ENCODE data around the gene SLC17A1.
A peak's percentile ranks its signal among the peaks of the same experiment; 100 is the strongest.
"Not testable (repeated sequence)": the region's sequence is repeated elsewhere in the genome, so short reads cannot be mapped to it uniquely, and the experiment has no call there.

The SLC17A1 gene

DNA sequence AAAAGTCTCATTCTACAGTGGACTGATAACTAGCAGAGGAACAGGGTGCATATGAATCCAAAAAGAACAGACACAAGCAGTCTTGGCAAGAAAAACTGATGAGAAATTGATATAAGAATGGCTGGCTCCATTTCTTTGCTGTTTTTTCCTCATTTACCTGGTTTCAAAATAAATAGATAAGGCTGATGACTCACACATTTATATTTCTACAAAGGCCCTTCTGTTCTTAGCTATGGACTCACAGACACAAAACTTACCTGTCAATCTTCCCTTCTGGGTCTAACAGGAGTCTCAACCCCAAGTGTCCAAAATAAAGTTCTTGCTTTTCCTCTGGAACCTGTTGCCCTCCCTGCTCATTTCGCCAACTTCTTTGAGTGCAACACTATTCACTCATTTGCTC, 76.4 kb downstream of the SLC17A1 start:
- FAIRE-seq, result no peak

- no peak for FAIRE-seq
These were observed 77.3 kb downstream of the SLC17A1 start, which contains the start of gene SLC17A4 for GRCh38 chr6:25754535-25754934. TSS of gene SLC17A4 (plus strand) at chr6:25754742. CDS start at chr6:25761963, 7,221 bp downstream.

DNA sequence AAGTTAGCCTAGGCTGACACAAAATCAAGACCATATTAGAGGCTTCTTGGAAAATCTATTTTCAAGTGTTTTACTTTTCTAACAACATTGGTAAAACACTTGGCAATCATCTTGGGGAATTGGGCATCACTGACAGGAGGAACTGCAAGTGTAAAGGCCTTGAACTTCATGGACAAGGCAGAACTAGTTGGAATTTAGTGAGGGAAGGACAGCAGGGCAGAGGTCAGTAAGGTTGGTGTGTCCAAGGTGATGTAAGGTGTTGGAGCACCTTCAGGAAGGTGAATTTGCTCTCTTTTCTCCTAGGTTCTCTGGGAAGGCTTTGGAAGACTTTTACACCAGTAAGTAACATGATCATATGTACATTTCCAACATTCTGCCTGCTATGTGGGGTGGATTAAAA, 78.8 kb downstream of the SLC17A1 start:
- FAIRE-seq, result no peak

DNA sequence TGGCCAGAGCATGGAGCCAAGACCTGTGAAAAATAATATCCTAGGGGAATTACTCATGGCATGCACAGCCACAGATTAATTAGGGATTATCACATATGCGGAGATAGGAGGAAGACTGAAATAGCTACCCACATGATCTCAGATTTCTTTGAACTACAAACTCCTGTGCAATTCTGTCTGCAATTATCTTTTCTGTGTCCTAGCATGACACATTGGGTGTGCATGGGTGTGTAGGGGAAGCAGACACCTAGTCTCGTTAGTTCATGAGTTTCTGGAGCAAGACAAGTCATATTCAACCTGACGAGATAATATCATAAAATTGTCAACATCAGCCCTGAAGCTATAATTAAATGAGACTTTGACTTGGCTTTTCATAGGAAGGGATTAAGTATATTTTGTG, 80.9 kb downstream of the SLC17A1 start:
- no peak for FAIRE-seq

DNA sequence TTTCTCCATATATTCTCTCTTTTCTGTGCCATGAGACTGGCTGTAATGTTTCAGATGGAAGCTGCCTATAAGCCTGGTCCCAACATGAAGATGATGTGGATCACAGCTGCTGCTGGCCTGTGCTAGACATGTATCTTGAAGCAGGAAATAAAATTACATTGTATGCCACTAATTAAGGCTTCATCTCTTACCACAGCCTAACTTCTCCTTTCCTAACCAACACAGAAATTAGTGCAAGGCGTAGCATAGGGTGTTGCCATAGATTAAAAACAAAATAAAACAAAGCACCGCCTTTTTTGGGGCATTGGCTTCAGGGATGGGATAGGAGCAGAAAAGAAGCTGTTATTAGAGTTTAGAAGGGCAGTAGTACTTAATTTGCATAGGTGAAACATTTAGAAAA, 82.0 kb downstream of the SLC17A1 start:
- FAIRE-seq, result no peak

DNA sequence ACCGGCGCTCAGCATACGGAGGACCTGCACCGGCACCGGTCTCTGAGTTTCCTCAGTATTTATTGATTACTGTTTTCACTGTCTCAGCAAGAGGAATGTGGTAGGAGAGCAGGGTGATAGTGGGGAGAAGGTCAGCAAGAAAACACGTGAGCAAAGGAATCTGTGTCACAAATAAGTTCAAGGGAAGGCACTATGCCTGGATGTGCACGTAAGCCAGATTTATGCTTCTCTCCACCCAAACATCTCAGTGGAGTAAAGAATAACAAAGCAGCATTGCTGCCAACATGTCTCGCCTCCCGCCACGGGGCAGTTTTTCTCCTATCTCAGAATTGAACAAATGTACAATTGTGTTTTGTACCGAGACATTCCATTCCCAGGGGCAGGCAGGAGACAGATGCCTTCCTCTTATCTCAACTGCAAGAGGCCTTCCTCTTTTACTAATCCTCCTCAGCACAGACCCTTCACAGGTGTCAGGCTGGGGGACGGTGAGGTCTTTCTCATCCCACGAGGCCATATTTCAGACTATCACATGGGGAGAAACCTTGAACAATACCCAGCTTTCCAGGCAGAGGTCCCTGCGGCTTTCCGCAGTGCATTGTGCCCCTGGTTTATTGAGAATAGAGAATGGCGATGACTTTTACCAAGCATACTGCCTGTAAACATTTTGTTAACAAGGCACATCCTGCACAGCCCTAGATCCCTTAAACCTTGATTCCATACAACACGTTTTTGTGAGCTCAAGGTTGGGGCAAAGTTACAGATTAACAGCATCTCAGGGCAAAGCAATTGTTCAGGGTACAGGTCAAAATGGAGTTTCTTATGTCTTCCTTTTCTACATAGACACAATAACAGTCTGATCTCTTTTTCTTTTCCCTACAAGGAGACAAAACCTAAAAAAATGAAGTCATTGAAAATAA, 83.0 kb downstream of the SLC17A1 start:
- FAIRE-seq, result not testable (repeated sequence)

DNA sequence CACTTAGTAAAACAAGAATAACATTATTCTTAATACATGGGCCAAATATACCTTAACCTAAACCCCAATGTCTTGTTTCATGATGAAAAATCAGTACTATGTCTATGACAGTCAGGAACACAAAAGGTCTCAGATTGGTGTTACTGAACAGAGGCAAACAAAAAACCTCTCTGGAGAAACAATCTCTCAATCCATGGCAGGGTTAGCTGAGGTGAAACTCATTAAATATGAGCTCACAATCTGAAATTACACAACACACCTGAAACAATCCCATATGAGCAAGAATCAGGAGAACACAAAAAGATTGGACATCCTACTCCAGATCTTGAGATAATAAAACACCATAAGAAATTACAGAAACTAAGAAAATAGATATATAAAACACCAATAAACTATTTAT, 83.8 kb downstream of the SLC17A1 start:
- FAIRE-seq, result peak; percentile 79

GRCh38 chr6:25747477-25747876, 84.4 kb downstream of the SLC17A1 start:
- no peak for FAIRE-seq

- FAIRE-seq, result no peak
These were observed 84.9 kb downstream of the SLC17A1 start for GRCh38 chr6:25746968-25747367.

DNA sequence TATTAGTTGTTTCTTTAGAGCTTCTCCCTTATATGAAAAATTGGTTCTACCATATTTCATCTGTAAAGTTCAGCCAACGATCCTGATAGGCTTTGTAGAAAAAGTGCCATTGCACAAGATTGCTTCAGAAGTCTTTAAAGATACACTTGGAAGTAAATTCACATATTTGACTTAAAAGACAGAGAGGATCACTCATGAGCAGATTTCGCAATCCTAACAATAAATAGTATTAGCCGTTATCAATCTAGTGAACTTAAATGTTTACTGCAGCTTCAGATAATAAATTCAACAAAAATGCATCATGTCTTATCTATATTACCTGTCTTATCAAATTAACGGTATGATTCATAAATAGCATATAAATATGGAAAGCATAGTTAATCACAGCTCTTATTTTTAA, 86.0 kb downstream of the SLC17A1 start:
- no peak for FAIRE-seq

DNA sequence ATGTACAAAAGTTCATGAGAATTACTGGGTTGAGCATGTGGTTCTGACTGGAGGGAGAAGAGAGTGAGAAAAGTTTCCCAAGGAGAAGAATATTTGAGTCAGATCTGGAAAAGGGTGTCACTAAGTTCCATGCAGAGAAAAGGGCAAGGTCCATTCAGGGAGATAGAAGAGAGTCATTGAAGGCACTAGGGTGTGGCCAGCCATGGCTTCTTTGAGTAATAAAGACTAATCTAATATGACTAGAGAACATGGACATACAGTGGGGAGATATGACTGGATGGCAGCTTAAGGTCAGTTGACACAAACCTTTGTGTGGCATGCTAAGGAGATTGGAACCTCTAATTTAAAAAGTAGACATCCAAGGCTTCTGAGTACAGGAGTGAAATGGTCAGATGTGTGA, 88.0 kb downstream of the SLC17A1 start:
- no peak for FAIRE-seq

DNA sequence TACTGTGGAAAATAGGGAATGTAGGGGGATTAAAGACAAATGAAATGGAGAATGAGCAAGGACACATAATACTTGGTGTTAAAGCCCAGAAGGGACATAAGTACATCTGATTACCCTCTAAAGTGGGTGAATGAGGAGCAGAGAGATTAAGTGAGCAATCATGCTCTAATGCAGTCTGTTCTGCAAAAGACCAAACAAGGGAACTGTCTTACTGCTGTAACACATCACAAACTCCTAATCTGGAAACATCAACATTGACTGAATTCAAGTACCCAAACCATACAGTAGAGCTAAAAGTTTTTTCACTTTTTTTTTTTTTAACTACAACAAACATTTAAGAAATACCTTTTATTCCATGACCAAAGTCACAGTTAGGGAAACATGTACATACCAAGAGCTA, 96.6 kb downstream of the SLC17A1 start:
- no peak for FAIRE-seq
